Left forelimb (tissue), 1 donor: ENCODE data around the gene FBXL2.
"Not testable (repeated sequence)": the region's sequence is repeated elsewhere in the genome, so short reads cannot be mapped to it uniquely, and the experiment has no call there.

ENCODE experiments used
- DNase-seq: peaks from one replicate; pipeline ENCODE4 v3.0.0-alpha.2; 2018; ENCODE audit warnings: low spot score

Gene FBXL2

GRCh38 chr3:33386631-33387030 is 109.4 kb downstream of the FBXL2 start:
- DNase-seq, result no peak

GRCh38 chr3:33388374-33389100 is 111.3 kb downstream of the FBXL2 start:
- DNase-seq, result no peak

DNA sequence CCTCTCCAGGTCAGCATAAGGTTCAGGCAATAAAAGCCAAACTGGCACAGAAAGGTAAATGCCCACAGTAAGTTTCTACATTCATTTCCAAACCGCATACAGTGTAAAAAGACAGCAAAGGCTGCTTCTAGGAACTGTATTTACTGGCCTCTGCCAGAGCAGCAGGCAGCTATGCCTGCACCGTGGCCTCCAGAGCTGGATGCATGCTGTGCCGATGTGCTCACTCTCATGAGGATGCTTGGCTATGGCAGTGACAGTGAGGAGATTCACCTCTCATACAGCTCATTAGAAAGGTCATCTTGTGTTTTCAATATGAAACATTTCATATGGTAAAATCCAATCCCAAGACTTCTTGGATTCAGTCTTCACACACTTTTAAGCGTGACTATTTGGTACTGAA is 112.7 kb downstream of the FBXL2 start:
- DNase-seq, result no peak

GRCh38 chr3:33391255-33391995 is 114.2 kb downstream of the FBXL2 start:
- DNase-seq, result no peak

- no peak for DNase-seq
Observed at GRCh38 chr3:33392144-33392543, 114.9 kb downstream of the FBXL2 start.

DNA sequence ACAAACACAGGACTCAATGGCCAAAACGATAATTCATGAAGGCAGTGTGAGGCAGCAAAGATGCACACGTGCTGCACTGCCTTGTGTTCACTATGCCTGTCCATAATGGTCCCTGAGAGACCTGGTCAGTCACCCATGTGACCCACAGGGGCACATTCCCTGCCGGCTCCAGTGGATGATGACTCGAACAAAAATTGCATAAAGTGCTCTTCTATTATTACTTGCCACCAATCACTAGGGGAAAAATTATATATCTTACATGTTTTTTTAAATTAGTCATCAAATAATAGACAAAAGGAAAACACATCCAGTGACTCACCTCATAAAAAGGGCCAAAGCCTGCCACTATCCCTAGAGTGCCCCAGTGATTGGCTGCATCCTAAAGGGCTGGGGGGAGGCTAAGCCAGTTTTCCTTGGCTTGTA is 115.5 kb downstream of the FBXL2 start:
- DNase-seq, result no peak

- DNase-seq, result no peak
Observed at GRCh38 chr3:33394403-33395054, 117.3 kb downstream of the FBXL2 start.

GRCh38 chr3:33395900-33396299 is 118.7 kb downstream of the FBXL2 start:
- DNase-seq, result no peak

GRCh38 chr3:33398410-33398809 is 121.2 kb downstream of the FBXL2 start:
- no peak for DNase-seq

DNA sequence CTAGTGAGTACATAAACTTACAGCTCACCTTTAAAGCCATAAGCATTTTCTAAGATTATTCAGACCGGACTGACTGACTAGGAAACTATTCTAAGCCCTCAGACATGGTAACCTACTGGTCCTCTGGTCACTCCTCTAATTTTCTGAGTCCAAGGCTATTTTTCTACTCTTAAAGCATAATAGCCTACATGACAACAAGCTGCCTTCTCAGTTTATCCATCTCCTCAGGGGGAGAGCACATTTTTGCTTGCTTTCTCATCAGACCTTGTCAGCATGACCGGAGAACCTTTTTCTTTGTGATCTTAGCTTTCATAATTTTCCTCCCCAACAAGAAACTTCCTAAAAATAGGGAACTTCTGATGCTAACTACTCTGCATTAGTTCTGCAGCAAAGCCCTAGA is 124.5 kb downstream of the FBXL2 start:
- DNase-seq, result no peak

DNA sequence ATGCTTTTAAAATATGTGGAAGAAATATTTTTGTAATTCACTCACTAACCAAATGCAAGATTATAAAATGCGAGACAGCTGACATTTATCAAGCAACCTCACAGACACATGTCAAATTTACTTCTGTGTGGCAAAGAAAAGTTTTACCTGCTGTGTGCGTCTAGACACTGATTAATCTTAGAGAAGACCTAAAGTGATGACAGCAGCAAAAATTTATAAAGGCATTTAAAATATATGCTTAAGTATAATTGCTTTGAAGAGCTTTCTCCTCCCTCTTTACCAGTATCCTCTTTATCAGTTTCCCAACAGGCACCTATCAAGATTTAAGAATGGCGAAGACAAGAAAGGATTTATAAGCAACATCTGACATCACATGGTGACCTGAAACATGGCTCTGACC is 125.7 kb downstream of the FBXL2 start:
- no peak for DNase-seq

GRCh38 chr3:33403756-33404155 is 126.5 kb downstream of the FBXL2 start:
- DNase-seq, result no peak

DNA sequence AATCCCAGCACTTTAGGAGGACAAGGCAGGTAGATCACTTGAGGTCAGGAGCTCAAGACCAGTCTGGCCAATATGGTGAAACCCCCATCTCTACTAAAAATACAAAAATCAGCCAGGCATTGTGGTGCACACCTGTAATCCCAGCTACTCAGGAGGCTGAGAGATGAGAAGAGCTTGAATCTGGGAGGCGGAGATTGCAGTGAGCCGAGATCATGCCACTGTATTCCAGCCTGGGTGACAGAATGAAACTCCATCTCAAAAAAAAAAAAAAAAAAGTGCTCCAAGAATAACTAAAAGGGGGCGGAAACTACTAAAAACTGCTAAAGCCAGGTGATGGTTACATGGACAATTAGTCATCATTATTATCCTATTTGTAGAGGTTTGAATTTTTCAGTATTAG is 133.6 kb downstream of the FBXL2 start:
- DNase-seq, result not testable (repeated sequence)

DNA sequence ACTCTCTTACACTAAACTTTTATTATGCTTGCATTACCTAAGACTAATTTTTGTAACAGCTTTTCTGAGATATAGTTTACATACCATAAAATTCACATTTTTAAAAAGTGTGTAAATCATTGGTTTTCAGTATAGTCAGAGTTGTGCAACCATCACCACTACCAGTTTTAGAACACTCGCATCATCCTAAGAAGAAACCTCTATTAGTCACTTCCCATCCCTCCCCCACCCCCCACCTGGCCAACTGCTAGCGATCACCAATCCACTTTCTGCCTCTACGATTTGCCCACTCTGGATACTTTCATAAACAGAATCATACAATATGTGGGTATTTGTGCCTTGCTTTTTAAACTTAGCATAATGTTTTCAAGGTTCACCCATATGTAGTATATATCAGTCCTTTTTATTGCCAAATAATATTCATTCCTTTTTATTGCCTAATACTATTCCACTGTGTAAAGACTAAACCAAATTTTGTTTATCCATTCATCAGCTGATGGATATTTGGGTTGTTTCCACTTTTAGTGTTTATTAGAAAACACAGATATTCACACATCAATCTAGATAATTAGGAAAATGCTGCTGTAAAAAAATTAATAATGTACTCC is 139.9 kb downstream of the FBXL2 start:
- DNase-seq, result no peak

GRCh38 chr3:33419948-33420347 is 142.7 kb downstream of the FBXL2 start:
- DNase-seq, result no peak

DNA sequence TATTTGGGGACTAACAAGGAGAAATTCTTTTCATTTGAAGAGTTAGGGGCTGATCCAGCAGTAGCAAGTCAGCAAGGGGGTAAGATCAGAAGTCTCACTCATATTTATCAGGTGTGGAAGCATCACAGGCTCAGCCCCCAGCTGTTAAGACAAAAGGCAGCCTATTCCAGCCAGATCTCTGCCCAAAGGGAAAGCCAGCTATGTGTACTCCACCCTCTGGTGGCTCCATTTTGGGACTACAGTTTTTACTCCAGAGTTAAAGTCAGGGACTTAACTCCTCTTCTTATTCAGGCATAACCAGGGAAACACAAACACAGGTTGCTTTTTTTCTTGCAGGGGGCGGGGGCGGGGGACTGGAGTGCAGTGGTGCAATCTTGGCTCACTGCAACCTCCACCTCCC is 143.7 kb downstream of the FBXL2 start:
- no peak for DNase-seq

- no peak for DNase-seq
Observed at GRCh38 chr3:33424606-33425452, 147.6 kb downstream of the FBXL2 start.

- no peak for DNase-seq
Observed at GRCh38 chr3:33425453-33425852, 148.2 kb downstream of the FBXL2 start.

GRCh38 chr3:33426068-33426467 is 148.8 kb downstream of the FBXL2 start:
- no peak for DNase-seq

GRCh38 chr3:33426630-33427317 is 149.5 kb downstream of the FBXL2 start:
- DNase-seq, result no peak

GRCh38 chr3:33428734-33429133 is 151.5 kb downstream of the FBXL2 start:
- DNase-seq, result no peak
